GM19043 (cell line): ENCODE data around the gene LOXHD1.

Experiments used
- ATAC-seq: cut with Tn5 transposase; IDR thresholded peaks from one replicate; pipeline ENCODE4 v1.9.1; 2021; ENCODE audit warnings: low read depth; ENCODE audit not compliant: unreplicated experiment

The LOXHD1 gene

GRCh38 chr18:46461993-46462392 lies 195.0 kb downstream of the LOXHD1 start:
- no peak for ATAC-seq

- no peak for ATAC-seq
These were observed 196.3 kb downstream of the LOXHD1 start for GRCh38 chr18:46460754-46461153.

GRCh38 chr18:46459789-46460455 lies 197.1 kb downstream of the LOXHD1 start:
- no peak for ATAC-seq

- ATAC-seq, result no peak
These were observed 198.5 kb downstream of the LOXHD1 start for GRCh38 chr18:46458472-46458871.

GRCh38 chr18:46456691-46457090 lies 200.3 kb downstream of the LOXHD1 start:
- ATAC-seq, result no peak

- no peak for ATAC-seq
These were observed 204.2 kb downstream of the LOXHD1 start for GRCh38 chr18:46452820-46453219.

- no peak for ATAC-seq
These were observed 207.5 kb downstream of the LOXHD1 start for GRCh38 chr18:46449499-46449898.

GRCh38 chr18:46449033-46449432 lies 208.0 kb downstream of the LOXHD1 start:
- no peak for ATAC-seq

GRCh38 chr18:46448347-46448746 lies 208.7 kb downstream of the LOXHD1 start:
- no peak for ATAC-seq

- ATAC-seq, result no peak
These were observed 209.2 kb downstream of the LOXHD1 start for GRCh38 chr18:46447792-46448191.

- no peak for ATAC-seq
These were observed 209.7 kb downstream of the LOXHD1 start for GRCh38 chr18:46447323-46447722.

GRCh38 chr18:46445522-46446313 lies 211.3 kb downstream of the LOXHD1 start:
- ATAC-seq, result no peak

GRCh38 chr18:46439037-46439436 lies 218.0 kb downstream of the LOXHD1 start:
- ATAC-seq, result no peak

GRCh38 chr18:46437061-46437460 lies 220.0 kb downstream of the LOXHD1 start:
- no peak for ATAC-seq

GRCh38 chr18:46436621-46437020 lies 220.4 kb downstream of the LOXHD1 start:
- no peak for ATAC-seq

GRCh38 chr18:46435031-46435430 lies 222.0 kb downstream of the LOXHD1 start:
- ATAC-seq, result no peak

GRCh38 chr18:46434629-46435028 lies 222.4 kb downstream of the LOXHD1 start:
- no peak for ATAC-seq

- no peak for ATAC-seq
These were observed 223.7 kb downstream of the LOXHD1 start for GRCh38 chr18:46433121-46433826.

- no peak for ATAC-seq
These were observed 225.4 kb downstream of the LOXHD1 start for GRCh38 chr18:46431522-46432171.

- ATAC-seq, result no peak
These were observed 227.3 kb downstream of the LOXHD1 start for GRCh38 chr18:46429649-46430224.

- no peak for ATAC-seq
These were observed 227.9 kb downstream of the LOXHD1 start for GRCh38 chr18:46429130-46429529.
